Panc1 (cell line): ENCODE data around the gene CPPED1. TPM values are rescaled to one million over a fixed set of nuclear protein-coding genes. Genes with fewer than 3 reads are reported as not detected.
A peak's percentile ranks its signal among the peaks of the same experiment; 100 is the strongest.

ENCODE experiments used
- ATAC-seq: fragments of 200-7000 bp; cut with Tn5 transposase; 2 replicates; pipeline ENCODE4 v1.9.1; 2020; ENCODE audit warnings: mild to moderate bottlenecking, moderate library complexity
- BruUV-seq: library from RNA; stranded (reverse); fragments of 400-500 nt; replicated peaks from 2 replicates; lab custom pipeline; 2021; lab: Mats Ljungman, UMichigan
- CTCF ChIA-PET: fragments of 300-600 bp; sonication (Branson Sonifier 250); formaldehyde crosslinking; loops from one replicate; lab custom pipeline; 2022; ENCODE audit warnings: antibody characterized with exemption; lab: Charles Lee
- POLR2A ChIA-PET: fragments of 300-600 bp; sonication (Branson Sonifier 250); formaldehyde crosslinking; loops from one replicate; lab custom pipeline; 2022; ENCODE audit warnings: antibody characterized with exemption; lab: Charles Lee
- DNase-seq: peaks from one replicate; pipeline ENCODE4 v3.0.0-alpha.2; 2010; ENCODE audit warnings: low read depth, low spot score
- H3K27ac ChIP-seq: 2 replicates; pipeline ENCODE4 v1.5.1; 2011; ENCODE audit warnings: mild to moderate bottlenecking, low read length, inconsistent platforms
- H3K27me3 ChIP-seq: fragments of 200-500 bp; sonication (Bioruptor generic); 2 replicates; pipeline ENCODE4 v1.6.0; 2014; ENCODE audit warnings: low read length, inconsistent platforms; ENCODE audit not compliant: control insufficient read depth, insufficient read depth
- H3K36me3 ChIP-seq: fragments of 200-500 bp; sonication (Bioruptor generic); 2 replicates; pipeline ENCODE4 v1.5.1; 2014; ENCODE audit warnings: inconsistent platforms, mild to moderate bottlenecking, low read length, moderate library complexity; ENCODE audit not compliant: control insufficient read depth, insufficient read depth
- H3K4me1 ChIP-seq: 2 replicates; pipeline ENCODE4 v1.5.1; 2011; ENCODE audit warnings: inconsistent platforms, mild to moderate bottlenecking, low read length, moderate library complexity; ENCODE audit not compliant: control insufficient read depth, insufficient read depth
- H3K4me3 ChIP-seq, 2 experiments: 2 replicates each; pipeline ENCODE4 v1.5.1; 2011 to 2012; ENCODE audit warnings: low read depth in 2 of 2, low read length in 2 of 2, mild to moderate bottlenecking in 2 of 2, inconsistent platforms in 1 of 2, moderate library complexity in 1 of 2
- H3K9me3 ChIP-seq: fragments of 200-500 bp; sonication (Bioruptor generic); 2 replicates; pipeline ENCODE4 v1.5.1; 2014; ENCODE audit warnings: low read depth, mild to moderate bottlenecking, inconsistent platforms, low read length, moderate library complexity; ENCODE audit not compliant: control insufficient read depth, insufficient read depth
- CTCF ChIP-seq: fragments of 450-650 bp; IDR thresholded peaks from 2 replicates; pipeline ENCODE4 v1.5.1; 2017; ENCODE audit warnings: mild to moderate bottlenecking
- POLR2AphosphoS5 ChIP-seq: IDR thresholded peaks from 2 replicates; pipeline ENCODE4 v1.6.1; 2012; ENCODE audit warnings: mild to moderate bottlenecking, low read depth, low read length, moderate library complexity
- REST ChIP-seq, 2 experiments: IDR thresholded peaks; 2 replicates each; pipeline ENCODE4 v1.6.1; 2011 to 2012; ENCODE audit warnings: low read depth in 2 of 2, control low read depth in 1 of 2, low read length in 1 of 2, mild to moderate bottlenecking in 1 of 2, moderate library complexity in 1 of 2; ENCODE audit not compliant: insufficient read depth in 1 of 2
- SIN3A ChIP-seq: IDR thresholded peaks from 2 replicates; pipeline ENCODE4 v1.6.1; 2012; ENCODE audit warnings: low read depth, mild to moderate bottlenecking, low read length, moderate library complexity, borderline replicate concordance; ENCODE audit not compliant: insufficient read depth
- TCF7L2 ChIP-seq: IDR thresholded peaks from 2 replicates; pipeline ENCODE4 v1.6.1; 2011; ENCODE audit warnings: mild to moderate bottlenecking, low read depth, low read length, inconsistent platforms
- in situ Hi-C: cut with HindIII; loops from 2 replicates; pipeline ENCODE4 v1.10.0; 2016; ENCODE audit warnings: low sequenced_read_pairs, low pct_unique_long_range_greater_than_20kb
- intact Hi-C: fragments of 100-400 bp; cut with micrococcal nuclease; formaldehyde crosslinking; loops from one replicate; pipeline ENCODE4 v1.10.0; 2022; ENCODE audit not compliant: unreplicated experiment
- total RNA-seq: library from RNA; stranded (reverse); gene quantifications from one replicate; pipeline ENCODE4 v1.2.1, GENCODE V29; 2021; ENCODE audit not compliant: unreplicated experiment

CPPED1 gene
- total RNA-seq, 1 experiment from 2014 or later: 12.5 TPM

- DNase-seq: no peak
- intact Hi-C loops: no loop called here
- BruUV-seq: no TSS peak
- Histone ChIP-seq H3K9me3 (no peaks in the 10 kb centered on the region), H3K4me3 (peak overlapping the region; percentile 56 to 82), H3K36me3 (no peaks in the 10 kb centered on the region), H3K27me3 (no peaks in the 10 kb centered on the region), H3K27ac (0 out of 2 replicates have a peak overlapping the region, but pooled peaks have one; percentile 75), H3K4me1 (peaks cover 10% of the 10 kb centered on the region)
- POLR2A ChIA-PET: no interaction called here
- TF ChIP-seq TCF7L2 (no peak), SIN3A (no peak), CTCF (no peak), POLR2AphosphoS5 (no peak), REST (IDR thresholded peaks at IDR 0.05; ENCODE audit: insufficient read depth in 1 of 2, low read depth in 2 of 2, low read length in 1 of 2) (no peak)
- in situ Hi-C loops: no loop called here
- no peak for ATAC-seq
- CTCF ChIA-PET: no interaction called here
These were observed 708 bp upstream of the CPPED1 start for GRCh38 chr16:12804395-12804794.

GRCh38 chr16:12802661-12803060 lies 1.0 kb downstream of the CPPED1 start:
- TSS peak; percentile 86 for BruUV-seq
- POLR2A ChIA-PET: no interaction called here

GRCh38 chr16:12802048-12802447 lies 1.6 kb downstream of the CPPED1 start:
- Histone ChIP-seq H3K27ac (no peak overlapping the region), H3K27me3 (no peaks in the 10 kb centered on the region), H3K9me3 (no peaks in the 10 kb centered on the region), H3K36me3 (no peaks in the 10 kb centered on the region), H3K4me1 (peaks cover 10% of the 10 kb centered on the region), H3K4me3 (no peak overlapping the region)
- in situ Hi-C loops: no loop called here
- ChIA-PET POLR2A (no interaction called here), CTCF (no interaction called here)
- DNase-seq: no peak
- TF ChIP-seq CTCF: no peak
- TF ChIP-seq POLR2AphosphoS5: no peak
- no peak for TF ChIP-seq TCF7L2
- no peak for TF ChIP-seq REST (IDR thresholded peaks at IDR 0.05; ENCODE audit: insufficient read depth in 1 of 2, low read depth in 2 of 2, low read length in 1 of 2)
- TF ChIP-seq SIN3A: no peak
- ATAC-seq: no peak
- intact Hi-C loops: no loop called here
- BruUV-seq: no TSS peak

More at GRCh38 chr16:12802661-12803060, 1.0 kb downstream of the CPPED1 start:
- H3K27ac ChIP-seq: peak overlapping the region; percentile 75
- CTCF ChIA-PET: no interaction called here
- peak overlapping the region; percentile 56 to 82 for H3K4me3 ChIP-seq
- ATAC-seq (no peak), DNase-seq (no peak)
- TF ChIP-seq SIN3A (no peak), POLR2AphosphoS5 (no peak)
- no peaks in the 10 kb centered on the region for H3K27me3 ChIP-seq
- intact Hi-C loops: no loop called here
- H3K9me3 ChIP-seq: no peaks in the 10 kb centered on the region
- no peaks in the 10 kb centered on the region for H3K36me3 ChIP-seq
- H3K4me1 ChIP-seq: peaks cover 10% of the 10 kb centered on the region
- in situ Hi-C loops: no loop called here
